Eye (tissue), 1 donor: ENCODE results near the gene NUDT14.

Source experiments
- DNase-seq: peaks from one replicate; pipeline ENCODE4 v3.0.0-alpha.2; 2015

NUDT14 gene

GRCh38 chr14:105180592-105181548 is at the start of gene NUDT14:
Gene NUDT14, minus strand, starts transcription at chr14:105181312. Its CDS starts 103 bp downstream, at chr14:105181209.
- DNase-seq: peak; percentile 77

GRCh38 chr14:105229099-105229655 is 48.1 kb upstream of the NUDT14 start:
- DNase-seq: no peak

GRCh38 chr14:105228562-105228961 is 47.5 kb upstream of the NUDT14 start:
- DNase-seq: no peak

GRCh38 chr14:105227346-105227745 is 46.2 kb upstream of the NUDT14 start:
- DNase-seq: no peak

GRCh38 chr14:105226198-105226597 is 45.1 kb upstream of the NUDT14 start:
- no peak for DNase-seq

- no peak for DNase-seq
Observed at GRCh38 chr14:105224845-105225570, 43.9 kb upstream of the NUDT14 start.

GRCh38 chr14:105223770-105224544 is 42.8 kb upstream of the NUDT14 start:
- DNase-seq: no peak

GRCh38 chr14:105223260-105223659 is 42.1 kb upstream of the NUDT14 start:
- no peak for DNase-seq

GRCh38 chr14:105221598-105222178 is 40.6 kb upstream of the NUDT14 start:
- DNase-seq: no peak

- DNase-seq: no peak
Observed at GRCh38 chr14:105220699-105221597, 39.8 kb upstream of the NUDT14 start.

GRCh38 chr14:105219753-105220152 is 38.6 kb upstream of the NUDT14 start:
- DNase-seq: no peak

GRCh38 chr14:105219043-105219612 is 38.0 kb upstream of the NUDT14 start:
- no peak for DNase-seq

GRCh38 chr14:105218611-105219010 is 37.5 kb upstream of the NUDT14 start:
- DNase-seq: no peak

- DNase-seq: no peak
Observed at GRCh38 chr14:105217774-105218173, 36.7 kb upstream of the NUDT14 start.

GRCh38 chr14:105216490-105217247 is 35.6 kb upstream of the NUDT14 start:
- DNase-seq: peak; percentile 7

- DNase-seq: no peak
Observed at GRCh38 chr14:105215602-105216001, 34.5 kb upstream of the NUDT14 start.

- peak; percentile 21 for DNase-seq
Observed at GRCh38 chr14:105214324-105214915, 33.3 kb upstream of the NUDT14 start.

- no peak for DNase-seq
Observed at GRCh38 chr14:105213361-105213760, 32.2 kb upstream of the NUDT14 start.

GRCh38 chr14:105212541-105213300 is 31.6 kb upstream of the NUDT14 start:
- DNase-seq: peak; percentile 77
